GM12878 (cell line): ENCODE measurements around the gene IQCK. TPM values are rescaled to one million over a fixed set of nuclear protein-coding genes. Genes with fewer than 3 reads are reported as not detected.

Experiments used
- ATAC-seq: fragments of 200-7000 bp; cut with Tn5 transposase; 3 replicates; pipeline ENCODE4 v1.9.1; 2020; ENCODE audit warnings: mild to moderate bottlenecking, moderate library complexity
- BruUV-seq: library from RNA; stranded (reverse); fragments of 400-500 nt; replicated peaks from 2 replicates; lab custom pipeline; 2021; lab: Mats Ljungman, UMichigan
- CTCF ChIA-PET: fragments of 300-600 bp; sonication (Branson Sonifier 250); formaldehyde crosslinking; extraction: SDS; loops from one replicate; lab custom pipeline; 2021; ENCODE audit warnings: inconsistent platforms; lab: Yijun Ruan, JAX
- POLR2A ChIA-PET: fragments of 350-600 bp; formaldehyde crosslinking; extraction: SDS; loops from one replicate; lab custom pipeline; 2021; ENCODE audit warnings: inconsistent platforms; lab: Charles Lee
- RAD21 ChIA-PET: fragments of 300-600 bp; sonication (Branson Sonifier 250); formaldehyde crosslinking; loops from one replicate; lab custom pipeline; 2023; ENCODE audit warnings: antibody characterized with exemption; ENCODE audit not compliant: unreplicated experiment; lab: Charles Lee
- SMC1A ChIA-PET: fragments of 300-600 bp; sonication (Branson Sonifier 250); formaldehyde crosslinking; loops from one replicate; lab custom pipeline; 2023; ENCODE audit not compliant: unreplicated experiment, uncharacterized antibody; lab: Charles Lee
- DNase-seq: peaks from one replicate; pipeline ENCODE4 v3.0.0-alpha.2; 2011; ENCODE audit warnings: low read depth, low spot score
- FAIRE-seq: peaks from 3 replicates; lab custom pipeline; 2011; peaks lifted over from hg19 to GRCh38; lab: Jason Lieb, UNC
- H2AFZ ChIP-seq: 2 replicates; pipeline ENCODE4 v1.6.0; 2011; ENCODE audit warnings: low read depth, low read length, control low read depth; ENCODE audit not compliant: control insufficient read depth
- H3K27ac ChIP-seq: 2 replicates; pipeline ENCODE4 v1.5.1; 2011; ENCODE audit warnings: control low read depth; ENCODE audit not compliant: control insufficient read depth, insufficient read depth
- H3K27me3 ChIP-seq, 2 experiments: replicated peaks in 1 of 2; 2 replicates each; pipeline versions ENCODE4 v1.6.0 to v1.6.1; 2011; ENCODE audit warnings: low read length in 1 of 2; ENCODE audit not compliant: control insufficient read depth in 2 of 2, insufficient read depth in 2 of 2
- H3K36me3 ChIP-seq, 2 experiments: 2 replicates each; pipeline ENCODE4 v1.5.1; 2011; ENCODE audit warnings: low read length in 1 of 2; ENCODE audit not compliant: control insufficient read depth in 2 of 2, insufficient read depth in 2 of 2
- H3K4me1 ChIP-seq: 2 replicates; pipeline ENCODE4 v1.6.1; 2011; ENCODE audit warnings: mild to moderate bottlenecking, low read length, moderate library complexity, mixed read lengths; ENCODE audit not compliant: control insufficient read depth, insufficient read depth
- H3K4me2 ChIP-seq: 2 replicates; pipeline ENCODE4 v1.6.0; 2011; ENCODE audit warnings: control low read depth; ENCODE audit not compliant: control insufficient read depth, insufficient read depth
- H3K4me3 ChIP-seq: fragments of 200-600 bp; sonication (generic); 2 replicates; pipeline ENCODE4 v1.5.1; 2016
- H3K79me2 ChIP-seq: 2 replicates; pipeline ENCODE4 v1.6.0; 2011; ENCODE audit warnings: low read length; ENCODE audit not compliant: control insufficient read depth, insufficient read depth
- H3K9ac ChIP-seq: 2 replicates; pipeline ENCODE4 v1.8.0; 2011; ENCODE audit warnings: low read length, control low read depth, mixed read lengths; ENCODE audit not compliant: control insufficient read depth, insufficient read depth
- H3K9me3 ChIP-seq: replicated peaks from 3 replicates; pipeline ENCODE4 v1.5.1; 2011; ENCODE audit warnings: mild to moderate bottlenecking, low read length; ENCODE audit not compliant: control insufficient read depth, insufficient read depth
- H4K20me1 ChIP-seq: 2 replicates; pipeline ENCODE4 v1.6.0; 2011; ENCODE audit not compliant: control insufficient read depth, insufficient read depth
- ATF7 ChIP-seq: fragments of 450-650 bp; IDR thresholded peaks from 2 replicates; pipeline ENCODE4 v1.6.1; 2016; ENCODE audit warnings: low read depth, mild to moderate bottlenecking
- NFYB ChIP-seq: IDR thresholded peaks from 2 replicates; pipeline ENCODE4 v1.6.1; 2011; ENCODE audit warnings: low read depth, mild to moderate bottlenecking, low read length, improper control_type of control experiment, moderate library complexity; ENCODE audit not compliant: insufficient read depth
- POLR2AphosphoS2 ChIP-seq: IDR thresholded peaks from 2 replicates; pipeline ENCODE4 v1.6.1; 2011; ENCODE audit warnings: low read depth, mild to moderate bottlenecking, low read length, improper control_type of control experiment, moderate library complexity
- STAT1 ChIP-seq: fragments of 450-650 bp; conservative IDR thresholded peaks from 2 replicates; pipeline ENCODE4 v1.6.1; 2014; ENCODE audit warnings: antibody characterized with exemption, mild to moderate bottlenecking
- SUPT20H ChIP-seq: IDR thresholded peaks from 2 replicates; pipeline ENCODE4 v1.6.1; 2011; ENCODE audit warnings: low read depth, mild to moderate bottlenecking, low read length, moderate library complexity, borderline replicate concordance; ENCODE audit not compliant: control insufficient read depth
- TARDBP ChIP-seq: IDR thresholded peaks from 2 replicates; pipeline ENCODE4 v1.6.1; 2016; ENCODE audit warnings: borderline replicate concordance
- ZNF274 ChIP-seq: IDR thresholded peaks from one replicate; pipeline ENCODE4 v1.8.0; 2011; ENCODE audit not compliant: insufficient read length, insufficient read depth
- WGBS: methylation state at CpG from one replicate; pipeline ENCODE4 v1.1.6; 2016; ENCODE audit warnings: low lambda C conversion rate; ENCODE audit not compliant: insufficient replicate concordance, insufficient coverage; ENCODE audit errors: missing lambda C conversion rate; 5-methylcytosine and 5-hydroxymethylcytosine counted together
- in situ Hi-C: fragments of 300-500 bp; cut with MboI; formaldehyde crosslinking; loops from 9 replicates; pipeline ENCODE4 v1.14.3; 2018; ENCODE audit warnings: mixed read lengths
- intact Hi-C: fragments of 100-400 bp; cut with micrococcal nuclease; formaldehyde crosslinking; loops from one replicate; pipeline ENCODE4 v1.14.2; 2022; ENCODE audit not compliant: unreplicated experiment
- polyA plus RNA-seq, 11 experiments: library from polyadenylated mRNA; depleted of rRNA in 4 of 11; unstranded in 6 of 11; stranded (reverse) in 5 of 11; fragments of >200 nt; fragmentation: Nextera tagmentation in 4 of 11; fragmentation: Illumina TruSeq in 1 of 11; extraction: Ambion mirVana in 4 of 11; extraction: Trizol in 1 of 11; gene quantifications; 1 replicate in 1 of 11; 2 replicates in 10 of 11; pipeline versions ENCODE4 v1.2.1 to v1.2.3, GENCODE V29; 2011 to 2016; ENCODE audit warnings: inconsistent platforms in 2 of 11, missing spikeins in 2 of 11, low read depth in 1 of 11
- total RNA-seq, 4 experiments: library from RNA; depleted of rRNA in 3 of 4; stranded (reverse); fragments of >200 nt in 3 of 4; fragmentation: Illumina TruSeq in 1 of 4; extraction: Trizol in 1 of 4; gene quantifications; 2 replicates each; pipeline versions ENCODE4 v1.2.1 to v1.2.3, GENCODE V29; 2013 to 2021
- TF ChIP-seq, protein P1 (sequence below): IDR thresholded peaks from 2 replicates; pipeline ENCODE4 v1.6.1; 2011; ENCODE audit warnings: low read depth, mild to moderate bottlenecking, low read length, moderate library complexity, borderline replicate concordance; ENCODE audit errors: extremely low read depth

Gene IQCK
- total and polyA plus RNA-seq, 10 of the 15 experiments (the other 5 are each of a cell fraction or from before 2014, with no cell fraction given): 1.0 to 4.2 (median 2.4) TPM

- H4K20me1 ChIP-seq: no peaks in the 10 kb centered on the region
- H3K79me2 ChIP-seq: no peaks in the 10 kb centered on the region
- POLR2A ChIA-PET: interaction anchor here (0.7 kb wide), 1 partner anchor 270 kb away, joined by 5 read pairs; no protein-coding TSS in a partner anchor
- WGBS: 37% methylated on average over 4 of the region's 5 CpGs
- RAD21 ChIA-PET: interaction anchor here (1.2 kb wide), 1 partner anchor 15 kb away, joined by 3 read pairs; no protein-coding TSS in a partner anchor
- no peak overlapping the region for H2AFZ ChIP-seq
- H3K27me3 ChIP-seq: no peaks in the 10 kb centered on the region
- FAIRE-seq (no peak), DNase-seq (no peak), ATAC-seq (no peak)
- no peaks in the 10 kb centered on the region for H3K4me1 ChIP-seq
- no peak for TF ChIP-seq ATF7
- no peak for TF ChIP-seq ZNF274
- TF ChIP-seq POLR2AphosphoS2: no peak
- TF ChIP-seq NFYB: no peak
- TF ChIP-seq STAT1: no peak
- TF ChIP-seq TARDBP: no peak
- no peak for TF ChIP-seq SUPT20H
- TF ChIP-seq, protein P1, sequence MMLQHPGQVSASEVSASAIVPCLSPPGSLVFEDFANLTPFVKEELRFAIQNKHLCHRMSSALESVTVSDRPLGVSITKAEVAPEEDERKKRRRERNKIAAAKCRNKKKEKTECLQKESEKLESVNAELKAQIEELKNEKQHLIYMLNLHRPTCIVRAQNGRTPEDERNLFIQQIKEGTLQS: no peak
- no peaks in the 10 kb centered on the region for H3K9me3 ChIP-seq
- H3K36me3 ChIP-seq: no peaks in the 10 kb centered on the region
- in situ Hi-C loops (no loop called here), intact Hi-C loops (no loop called here)
- H3K4me2 ChIP-seq: no peak overlapping the region
- BruUV-seq: no TSS peak
- CTCF ChIA-PET: interaction anchor here (0.6 to 1.4 kb wide), 2 partner anchors 22 to 43 kb away, joined by 3 read pairs; no protein-coding TSS in a partner anchor
- no peak overlapping the region for H3K9ac ChIP-seq
- no peak overlapping the region for H3K4me3 ChIP-seq
- no peak overlapping the region for H3K27ac ChIP-seq
- SMC1A ChIA-PET: interaction anchor here (0.9 kb wide), 1 partner anchor 302 kb away, joined by 3 read pairs; no protein-coding TSS in a partner anchor
These were observed 146.5 kb downstream of the IQCK start for GRCh38 chr16:19864566-19864965.
